HG03521 (cell line): ENCODE data around the gene ABCA10.
"Not testable (repeated sequence)": the region's sequence is repeated elsewhere in the genome, so short reads cannot be mapped to it uniquely, and the experiment has no call there.

Experiments
- ATAC-seq: cut with Tn5 transposase; IDR thresholded peaks from one replicate; pipeline ENCODE4 v1.9.1; 2021; ENCODE audit warnings: mild to moderate bottlenecking, moderate library complexity; ENCODE audit not compliant: unreplicated experiment

Gene ABCA10

DNA sequence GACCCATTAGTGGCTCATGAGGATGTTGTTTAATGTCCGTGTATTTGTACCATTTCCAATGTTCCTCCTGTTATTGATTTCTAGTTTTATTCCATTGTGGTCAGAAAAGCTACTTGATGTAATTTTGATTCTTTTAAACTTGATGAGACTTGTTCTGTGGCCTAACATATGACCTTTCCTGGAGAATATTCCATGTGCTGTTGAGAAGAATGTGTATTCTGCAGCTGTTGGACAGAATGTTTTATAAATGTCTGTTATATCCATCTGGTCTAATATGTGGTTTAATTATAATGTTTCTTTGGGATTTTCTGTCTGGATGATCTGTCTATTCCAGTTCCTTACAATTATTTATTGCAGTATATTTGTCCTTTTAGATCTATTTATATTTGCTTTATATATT lies 2.9 kb upstream of the ABCA10 start:
- ATAC-seq: no peak

DNA sequence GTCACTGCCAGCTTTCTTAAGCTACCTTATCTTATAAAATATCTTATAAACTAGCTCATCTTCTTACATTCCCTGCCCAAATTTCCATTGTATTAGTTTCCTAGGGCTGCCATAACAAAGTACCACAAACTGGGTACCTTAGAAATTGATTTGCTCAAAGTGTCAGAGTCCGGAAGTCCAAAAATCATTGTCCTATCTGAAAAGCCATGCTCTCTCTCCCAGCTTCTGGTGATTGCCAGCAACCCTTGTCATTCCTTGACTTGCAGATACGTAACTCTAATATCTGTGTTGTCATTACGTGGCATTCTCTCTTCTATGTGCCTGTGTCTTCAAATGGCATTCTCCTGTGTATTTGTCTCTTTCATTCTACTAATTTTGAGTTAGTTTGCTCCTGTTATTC lies 2.3 kb upstream of the ABCA10 start:
- ATAC-seq: no peak

DNA sequence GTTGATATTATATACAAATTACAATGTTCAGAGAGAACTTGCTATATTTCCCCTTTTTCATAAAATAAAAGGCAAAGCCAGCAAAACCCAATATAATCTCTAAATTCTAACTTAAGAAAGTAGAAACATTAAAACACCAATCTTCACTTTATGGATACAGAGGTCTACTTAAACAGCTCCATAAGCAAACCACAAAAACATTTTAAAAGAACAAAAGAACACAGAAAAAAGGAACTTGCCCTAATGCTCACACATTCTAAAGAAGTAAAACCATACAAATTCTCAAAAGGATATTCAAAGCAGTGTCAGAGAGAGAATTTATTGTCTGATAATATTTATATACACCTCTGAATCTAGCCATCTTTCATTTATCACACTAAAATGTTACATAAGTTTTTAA lies 606 bp downstream of the ABCA10 start:
- ATAC-seq: no peak

DNA sequence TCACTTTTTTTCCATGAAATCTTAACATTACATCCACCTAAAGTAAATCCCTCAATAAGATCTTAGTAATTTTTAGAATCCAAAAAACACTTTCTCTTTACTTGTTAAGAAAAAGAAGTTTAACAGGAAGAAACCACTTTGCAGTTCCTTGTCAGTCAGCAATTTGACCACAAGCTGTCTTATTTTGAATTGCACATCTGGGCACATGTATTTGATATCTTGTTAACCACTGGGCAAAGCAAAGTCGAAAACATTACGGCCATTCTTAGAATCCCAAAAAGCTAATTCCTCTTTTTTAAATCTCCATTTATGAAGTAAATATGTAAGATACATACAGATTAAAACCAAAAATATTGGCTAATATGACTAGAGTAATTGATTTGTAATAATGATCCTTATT lies 1.1 kb downstream of the ABCA10 start:
- ATAC-seq: no peak

DNA sequence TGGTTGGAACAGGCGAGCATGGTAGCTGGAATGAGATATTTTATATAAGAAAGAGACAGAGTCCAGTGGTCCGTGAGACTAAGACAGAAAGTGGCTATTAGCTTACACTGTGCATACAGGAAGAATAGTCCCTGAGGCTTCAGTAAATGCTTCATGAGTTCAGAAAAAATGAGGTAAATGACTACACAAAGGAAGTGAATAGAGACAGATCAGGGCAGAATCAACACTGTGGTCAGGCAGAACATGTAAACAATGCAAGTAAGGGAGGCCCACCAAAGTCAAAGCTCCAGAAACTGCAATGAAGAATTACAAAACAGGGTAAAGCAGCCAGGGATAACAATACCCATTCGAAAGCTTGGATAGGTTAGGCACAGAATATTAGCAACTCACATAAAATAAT lies 4.8 kb downstream of the ABCA10 start:
- ATAC-seq: peak; percentile 98

DNA sequence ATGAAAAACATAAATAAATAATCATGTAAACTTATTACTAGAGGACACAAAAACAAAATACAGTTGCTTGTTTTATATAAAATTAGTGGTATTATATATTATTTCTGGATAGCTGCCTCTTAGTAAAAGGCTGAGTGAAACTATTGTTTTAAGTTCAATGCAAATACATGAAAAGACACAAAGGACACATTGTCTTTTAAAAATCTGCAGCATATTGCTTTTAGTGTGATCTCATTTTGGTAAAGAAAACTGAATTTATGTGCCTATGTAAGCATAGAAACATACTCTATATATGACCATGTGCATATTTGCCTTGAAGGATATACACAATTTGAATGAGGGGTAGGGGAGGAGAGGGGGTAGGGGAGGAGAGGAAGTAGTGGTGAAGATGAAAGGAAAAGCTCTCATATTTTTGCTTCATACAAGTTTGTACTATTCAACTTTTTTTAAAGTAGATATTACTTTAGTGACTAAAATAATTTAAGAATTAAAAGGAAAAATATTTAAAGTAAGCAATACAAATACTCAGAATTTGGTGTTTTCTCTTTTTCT lies 5.8 kb downstream of the ABCA10 start:
- no peak for ATAC-seq

DNA sequence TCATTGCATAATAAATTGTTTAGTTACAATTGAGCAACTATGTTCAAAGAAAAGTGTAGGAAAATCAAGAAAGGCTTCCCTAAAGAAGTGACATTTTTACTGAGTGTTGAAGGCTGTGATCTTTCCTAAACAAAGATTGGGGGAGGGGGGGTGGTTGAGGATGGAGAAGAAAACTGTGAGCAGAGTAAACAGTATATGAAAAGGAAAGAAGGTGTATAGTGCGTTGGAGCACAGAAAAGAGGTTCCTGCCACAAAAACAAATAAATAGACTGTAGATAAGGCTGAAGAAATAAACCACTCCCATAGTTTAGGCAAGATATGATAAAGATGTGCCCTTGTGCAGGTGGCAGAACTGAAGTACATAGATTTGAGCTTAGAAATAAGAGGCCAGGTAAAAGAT lies 8.5 kb downstream of the ABCA10 start:
- ATAC-seq: no peak

DNA sequence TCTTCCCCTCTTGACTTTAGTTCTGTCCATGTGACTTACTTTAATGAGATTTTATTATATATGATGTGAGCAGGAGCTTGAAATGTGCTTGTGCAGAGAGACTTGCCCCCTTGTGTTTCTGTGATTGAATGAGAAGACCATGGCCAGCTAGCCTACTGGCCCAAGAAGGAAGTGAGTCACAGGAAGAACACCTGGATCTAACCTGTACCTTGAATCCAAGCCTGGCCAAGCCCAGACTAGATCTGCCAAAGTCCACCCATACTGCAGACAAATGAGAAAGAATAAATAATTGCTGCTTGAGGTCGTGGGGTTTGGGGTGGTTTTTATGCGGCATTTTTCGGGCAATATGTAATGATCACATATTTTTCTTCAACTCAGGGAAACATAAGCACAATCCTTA lies 9.6 kb downstream of the ABCA10 start:
- ATAC-seq: no peak

DNA sequence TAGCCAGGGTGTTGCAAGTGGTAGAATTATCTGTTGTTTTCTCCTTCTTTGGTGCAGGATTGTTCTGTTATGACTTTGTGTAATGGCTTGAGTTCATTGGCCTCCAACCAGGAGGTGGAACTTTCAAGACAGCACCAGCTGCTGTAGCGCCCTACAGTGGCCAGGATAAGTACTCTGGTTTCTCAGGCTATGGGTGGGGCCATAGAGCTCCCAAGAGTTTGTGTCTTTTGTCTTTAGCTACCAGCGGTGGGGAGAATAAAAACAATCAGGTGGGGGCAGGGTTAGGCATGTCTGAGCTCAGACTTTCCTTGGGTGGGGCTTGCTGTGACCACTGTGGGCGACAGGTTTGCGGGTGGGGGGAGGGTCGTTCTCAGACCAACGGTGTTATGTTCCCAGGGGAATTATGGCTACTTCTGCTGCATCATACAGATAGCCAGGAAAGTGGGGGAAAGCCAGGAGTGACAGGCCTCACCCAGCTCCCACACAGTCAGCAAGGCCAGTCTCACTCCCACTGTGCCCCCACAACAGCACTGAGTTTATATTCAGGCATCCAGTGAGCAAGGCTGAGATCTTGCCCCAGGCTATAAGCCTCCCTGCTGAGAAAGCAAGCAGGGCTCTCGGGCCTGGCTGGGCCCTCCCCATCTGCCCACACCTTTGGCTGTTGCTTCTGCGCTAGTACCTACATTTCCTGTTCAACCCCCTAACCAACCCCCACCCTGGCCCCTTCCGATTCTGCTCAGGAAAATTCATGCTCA lies 15.4 kb downstream of the ABCA10 start:
- no peak for ATAC-seq

DNA sequence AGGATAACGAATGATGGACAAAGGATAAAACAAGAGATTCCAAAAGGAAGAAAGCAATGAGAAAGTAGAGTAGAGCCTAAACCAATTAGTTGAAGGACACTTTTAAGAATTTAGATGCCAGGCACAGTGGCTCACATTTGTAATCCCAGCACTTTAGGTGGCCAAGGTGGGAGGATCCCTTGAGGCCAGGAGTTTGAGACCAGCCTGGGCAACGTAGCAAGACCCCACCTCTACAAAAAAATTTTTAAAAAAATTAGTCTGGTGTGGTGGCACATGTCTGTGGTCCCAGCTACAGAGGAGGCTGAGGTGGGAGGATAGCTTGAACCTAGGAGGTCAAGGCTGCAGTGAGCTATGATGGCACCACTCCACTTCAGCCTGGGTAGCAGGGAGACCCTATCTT lies 20.0 kb downstream of the ABCA10 start:
- ATAC-seq: no peak

DNA sequence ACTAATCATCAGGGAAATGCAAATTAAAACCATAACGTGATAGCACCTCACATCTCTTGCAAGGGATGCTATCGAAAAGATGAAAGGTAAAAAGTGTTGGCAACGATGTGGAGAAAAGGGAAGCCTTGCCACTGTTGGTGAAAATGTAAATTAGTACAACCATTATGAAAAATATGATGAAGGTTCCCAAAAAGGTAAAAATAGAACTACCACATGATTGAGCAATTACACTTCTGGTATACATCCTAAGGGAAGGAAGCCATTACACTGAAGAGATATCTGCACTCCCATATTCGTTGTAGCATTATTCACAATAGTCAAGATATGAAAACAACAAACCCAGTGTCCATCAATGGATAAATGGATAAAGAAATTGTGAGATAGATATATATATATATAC lies 21.5 kb downstream of the ABCA10 start:
- ATAC-seq: no peak

DNA sequence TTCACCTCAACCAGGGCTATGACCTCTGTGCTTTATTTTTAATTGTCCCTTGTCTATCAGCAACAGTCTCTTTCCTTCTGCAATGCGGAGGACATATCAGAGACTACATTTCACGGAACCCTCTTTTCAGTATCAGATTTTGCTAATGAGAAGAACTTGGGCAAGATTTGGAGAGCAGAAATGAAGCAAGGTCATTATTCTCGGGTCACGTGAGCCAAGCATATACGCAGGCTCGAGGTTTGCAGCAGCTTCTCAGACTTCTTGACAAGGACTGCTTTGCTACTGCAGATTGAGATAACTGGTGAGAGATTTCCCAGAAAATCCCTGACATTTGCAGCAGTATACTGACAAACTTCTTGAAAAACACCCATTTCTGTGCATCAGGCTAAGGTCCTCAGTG lies 30.4 kb downstream of the ABCA10 start:
- ATAC-seq: no peak

DNA sequence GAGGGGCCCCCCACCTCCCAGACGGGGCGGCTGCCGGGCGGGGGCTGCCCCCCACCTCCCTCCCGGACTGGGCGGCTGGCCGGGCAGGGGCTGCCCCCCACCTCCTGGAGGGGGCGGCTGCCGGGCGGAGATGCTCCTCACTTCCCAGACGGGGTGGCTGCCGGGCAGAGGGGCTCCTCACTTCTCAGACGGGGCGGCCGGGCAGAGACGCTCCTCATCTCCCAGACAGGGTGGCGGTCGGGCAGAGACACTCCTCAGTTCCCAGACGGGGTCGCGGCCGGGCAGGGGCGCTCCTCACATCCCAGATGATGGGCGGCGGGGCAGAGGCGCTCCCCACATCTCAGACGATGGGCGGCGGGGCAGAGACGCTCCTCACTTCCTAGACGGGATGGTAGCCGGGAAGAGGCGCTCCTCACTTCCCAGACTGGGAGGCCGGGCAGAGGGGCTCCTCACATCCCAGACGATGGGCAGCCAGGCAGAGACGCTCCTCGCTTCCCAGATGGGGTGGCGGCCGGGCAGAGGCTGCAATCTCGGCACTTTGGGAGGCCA lies 32.4 kb downstream of the ABCA10 start:
- ATAC-seq: not testable (repeated sequence)

DNA sequence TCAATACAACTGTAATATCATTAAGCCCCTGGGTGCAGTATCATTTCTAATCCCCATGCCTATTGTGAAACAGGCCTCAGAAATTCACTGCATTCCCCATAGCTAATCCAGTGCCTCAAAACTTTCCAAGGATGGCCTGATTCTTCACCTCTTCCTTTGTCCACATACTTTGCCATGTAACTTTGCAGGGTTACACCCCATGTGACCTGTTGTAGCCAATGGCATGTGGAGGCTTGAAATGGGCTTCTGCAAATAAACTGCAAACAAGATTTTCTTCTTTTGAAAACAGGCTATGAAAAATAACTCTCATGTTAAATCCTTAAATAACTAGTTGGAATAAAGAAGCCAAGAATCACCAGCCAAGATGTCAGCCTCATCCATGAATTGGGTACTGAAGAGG lies 35.9 kb downstream of the ABCA10 start:
- ATAC-seq: no peak

DNA sequence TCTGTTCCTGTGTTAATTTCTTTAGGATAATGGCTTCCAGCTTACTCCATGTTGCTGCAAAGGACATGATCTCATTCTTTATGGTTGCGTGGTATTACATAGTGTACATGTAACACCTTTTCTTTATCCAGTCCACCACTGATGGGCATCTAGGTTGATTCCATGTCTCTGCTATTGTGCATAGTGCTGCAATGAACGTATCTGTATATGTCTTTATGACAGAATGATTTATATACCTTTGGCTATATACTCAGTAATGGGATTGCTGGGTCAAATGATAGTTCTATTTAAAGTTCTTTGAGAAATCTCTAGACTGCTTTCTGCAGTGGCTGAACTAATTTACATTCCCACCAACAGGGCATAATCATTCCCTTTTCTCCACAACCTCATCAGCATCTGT lies 39.8 kb downstream of the ABCA10 start:
- ATAC-seq: no peak

DNA sequence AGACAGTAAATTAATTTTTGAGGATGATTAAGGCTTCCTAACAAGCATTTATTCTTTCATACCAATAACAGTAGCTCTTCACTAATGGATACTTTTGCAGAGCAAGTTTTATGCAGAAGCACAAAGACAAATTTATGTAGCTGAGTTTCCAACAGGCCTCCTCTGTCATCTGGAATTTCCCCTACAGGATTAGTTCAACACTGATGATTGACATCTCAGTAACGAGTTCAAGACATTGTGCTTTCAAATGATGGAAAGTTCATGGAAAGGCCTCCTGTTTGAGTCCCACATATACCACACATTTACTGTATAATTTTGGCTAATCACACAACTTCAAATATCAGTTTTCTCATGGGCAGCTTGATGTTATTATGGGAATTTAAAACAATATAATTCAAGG lies 40.6 kb downstream of the ABCA10 start:
- no peak for ATAC-seq

DNA sequence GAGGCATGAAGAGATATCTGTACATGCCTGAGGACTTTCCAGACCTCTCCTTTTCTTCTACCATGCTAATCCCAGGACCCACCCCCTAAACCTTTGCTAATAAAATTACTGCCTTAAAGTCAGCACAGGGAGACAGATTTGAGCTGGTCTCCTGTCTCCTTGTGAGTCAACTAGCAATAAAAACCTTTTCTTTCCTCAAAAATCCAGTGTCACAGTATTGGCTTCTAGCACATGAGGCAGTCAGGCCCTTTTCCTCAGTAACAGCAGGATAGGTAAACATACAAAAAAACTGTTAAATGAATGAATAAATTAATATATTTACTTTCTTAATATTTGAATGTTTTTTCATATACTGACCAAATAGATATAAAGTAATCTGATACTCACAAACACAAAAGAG lies 41.3 kb downstream of the ABCA10 start:
- ATAC-seq: no peak

DNA sequence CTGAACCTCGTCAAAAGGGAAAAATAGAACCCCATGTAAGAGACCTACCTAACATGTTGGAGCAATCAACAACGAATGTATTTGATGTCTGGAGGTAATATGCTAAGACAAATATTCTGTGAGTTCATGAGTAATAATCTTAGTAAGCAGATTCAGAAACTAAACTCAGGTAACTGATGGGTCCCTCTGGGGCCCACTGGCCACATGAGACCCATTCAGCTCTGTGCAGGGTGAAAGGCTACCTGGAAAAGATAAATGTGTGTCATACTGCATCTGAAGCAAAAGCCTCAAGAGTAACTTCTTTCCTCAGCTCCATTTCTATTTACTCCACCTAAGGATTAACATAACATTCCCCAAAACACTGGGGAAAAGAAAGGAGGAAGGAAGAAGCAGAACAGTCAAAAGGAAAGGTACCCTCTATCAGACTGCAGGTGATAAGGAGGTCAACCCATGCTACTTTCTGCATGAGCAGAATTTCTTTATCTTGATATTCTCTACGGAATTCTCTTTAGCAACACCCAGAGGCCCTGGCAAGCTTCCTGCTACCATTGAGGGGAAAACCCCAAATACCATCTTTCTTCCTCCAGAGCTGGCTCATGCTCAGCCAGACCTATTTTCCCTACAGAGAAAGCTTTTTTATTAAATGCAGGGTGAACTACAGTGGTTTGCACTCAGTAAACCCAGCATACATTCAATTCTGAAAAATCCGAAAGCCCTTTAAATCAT lies 49.2 kb downstream of the ABCA10 start:
- no peak for ATAC-seq

DNA sequence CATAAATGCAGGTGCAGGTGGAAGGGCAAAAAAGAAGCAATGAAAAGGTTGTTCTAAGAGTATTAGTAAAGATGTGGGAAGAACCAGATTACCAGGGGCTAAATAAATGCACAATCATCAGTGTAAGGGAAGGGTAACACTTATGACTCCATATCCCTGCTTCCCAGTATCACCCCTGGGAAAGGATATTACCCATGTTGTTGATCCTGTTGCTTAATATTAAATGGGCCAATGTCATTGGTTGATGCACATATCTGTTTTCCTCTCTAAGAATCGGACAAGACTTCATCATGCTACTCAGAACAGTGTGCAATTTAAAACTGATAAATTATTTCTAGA lies 52.2 kb downstream of the ABCA10 start:
- no peak for ATAC-seq

DNA sequence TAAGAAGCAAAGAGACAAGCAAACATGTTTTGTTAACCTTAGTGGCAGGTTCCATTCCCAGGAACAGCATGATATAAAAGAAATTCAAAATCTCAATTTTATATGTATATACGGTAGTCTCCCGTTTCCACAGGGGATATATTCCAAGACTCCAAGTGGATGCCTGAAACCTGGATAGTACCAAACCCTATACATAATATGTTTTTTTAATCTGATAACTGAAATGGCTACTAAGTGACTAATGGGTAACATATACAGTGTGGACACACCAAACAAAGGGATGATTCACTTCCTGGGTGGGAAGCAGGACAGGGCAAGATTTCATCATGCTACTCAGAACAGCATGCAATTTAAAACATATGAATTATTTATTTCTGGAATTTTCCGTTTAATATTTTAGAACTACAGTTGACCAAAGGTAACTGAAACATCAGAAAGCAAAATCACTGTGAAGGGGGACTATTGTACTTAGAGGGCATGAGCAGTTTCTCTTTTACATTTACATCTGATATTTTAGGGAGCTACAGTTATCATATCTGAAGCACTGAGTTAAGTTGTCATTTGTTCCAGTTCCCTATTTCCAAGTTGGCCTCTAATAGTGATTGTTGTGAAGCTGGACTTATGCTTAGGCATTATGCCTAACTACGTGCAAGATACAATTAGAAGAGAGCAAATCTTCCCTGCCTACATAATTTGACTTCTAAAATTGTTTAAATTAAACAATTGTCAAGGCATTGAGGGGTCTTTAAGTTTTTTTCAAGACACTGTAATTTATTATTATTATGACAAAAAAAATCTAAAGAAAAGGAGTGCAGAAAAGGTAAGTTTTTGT lies 52.8 kb downstream of the ABCA10 start:
- ATAC-seq: no peak

DNA sequence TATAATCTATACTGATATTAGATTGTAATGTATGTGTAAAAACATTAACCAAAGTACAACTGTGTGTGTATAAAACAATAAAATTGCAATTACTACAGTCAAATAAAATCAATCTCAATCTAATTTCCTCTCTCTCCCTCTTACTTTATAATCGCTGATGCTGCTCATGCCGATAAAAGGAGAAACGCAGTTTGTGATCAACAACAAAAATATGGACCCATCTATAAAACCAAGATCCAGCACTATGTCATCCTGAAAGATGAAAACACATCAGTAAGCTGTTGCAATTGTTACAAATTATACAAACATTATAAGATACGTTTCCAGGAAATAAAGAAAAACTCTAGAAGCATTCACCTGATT lies 53.4 kb downstream of the ABCA10 start:
- no peak for ATAC-seq
